H1 (cell line): ENCODE results near the gene CALD1. TPM values are rescaled to one million over a fixed set of nuclear protein-coding genes. Genes with fewer than 3 reads are reported as not detected.

Experiments used
- CTCF ChIA-PET: fragments of 300-600 bp; sonication (Branson Sonifier 250); formaldehyde crosslinking; loops from one replicate; lab custom pipeline; 2021; ENCODE audit not compliant: partially characterized antibody; lab: Charles Lee
- POLR2A ChIA-PET: fragments of 300-600 bp; sonication (Branson Sonifier 250); formaldehyde crosslinking; loops from one replicate; lab custom pipeline; 2021; ENCODE audit warnings: inconsistent platforms; ENCODE audit not compliant: partially characterized antibody; lab: Charles Lee
- DNase-seq, 2 experiments: peaks; one replicate each; pipeline versions ENCODE4 v3.0.0 to v3.0.0-alpha.2; 2010 to 2022; ENCODE audit warnings: low spot score in 2 of 2, low read depth in 1 of 2, mixed read lengths in 1 of 2
- FAIRE-seq: peaks from 2 replicates; lab custom pipeline; 2011; peaks lifted over from hg19 to GRCh38; lab: Jason Lieb, UNC
- H2AFZ ChIP-seq: 2 replicates; pipeline ENCODE4 v1.8.1; 2012; ENCODE audit warnings: low read length, inconsistent platforms
- H2AK5ac ChIP-seq: 2 replicates; pipeline ENCODE4 v1.6.1; 2013; ENCODE audit warnings: low read depth, low read length
- H2BK120ac ChIP-seq: replicated peaks from 2 replicates; pipeline ENCODE3; 2013; ENCODE audit warnings: low read depth, low read length, inconsistent platforms
- H2BK12ac ChIP-seq: 2 replicates; pipeline ENCODE4 v1.6.1; 2013; ENCODE audit warnings: low read depth, low read length
- H2BK15ac ChIP-seq: 2 replicates; pipeline ENCODE4 v1.6.1; 2013; ENCODE audit warnings: low read length
- H2BK20ac ChIP-seq: 2 replicates; pipeline ENCODE4 v1.6.1; 2013; ENCODE audit warnings: low read length
- H2BK5ac ChIP-seq: 2 replicates; pipeline ENCODE4 v1.6.1; 2013; ENCODE audit warnings: low read depth, low read length
- H3K14ac ChIP-seq: 2 replicates; pipeline ENCODE4 v1.6.1; 2013; ENCODE audit warnings: inconsistent platforms; ENCODE audit not compliant: insufficient read length
- H3K18ac ChIP-seq: 2 replicates; pipeline ENCODE4 v1.6.1; 2013; ENCODE audit warnings: low read length; ENCODE audit errors: extremely low read depth
- H3K23ac ChIP-seq: 2 replicates; pipeline ENCODE4 v1.6.1; 2013; ENCODE audit warnings: inconsistent platforms; ENCODE audit not compliant: insufficient read length
- H3K23me2 ChIP-seq: 2 replicates; pipeline ENCODE4 v1.6.1; 2013; ENCODE audit warnings: low read depth, low read length
- H3K27ac ChIP-seq: 2 replicates; pipeline ENCODE4 v1.6.1; 2011; ENCODE audit warnings: low read depth, low read length, inconsistent platforms
- H3K27me3 ChIP-seq, 4 experiments: replicated peaks in 1 of 4; 1 replicate in 1 of 4; 2 replicates in 3 of 4; pipeline versions ENCODE4 v1.6.1 to v1.8.1; 2011 to 2013; ENCODE audit warnings: low read length in 3 of 4, mild to moderate bottlenecking in 3 of 4, inconsistent platforms in 2 of 4, mixed read lengths in 2 of 4, moderate library complexity in 1 of 4; ENCODE audit not compliant: control insufficient read depth in 3 of 4, insufficient read depth in 3 of 4; ENCODE audit errors: extremely low read depth in 1 of 4
- H3K36me3 ChIP-seq, 4 experiments: 2 replicates each; pipeline versions ENCODE4 v1.6.1 to v1.8.1; 2011 to 2013; ENCODE audit warnings: mild to moderate bottlenecking in 4 of 4, low read length in 3 of 4, moderate library complexity in 2 of 4, control low read depth in 1 of 4, inconsistent platforms in 1 of 4; ENCODE audit not compliant: insufficient read depth in 4 of 4, control insufficient read depth in 2 of 4
- H3K4ac ChIP-seq: replicated peaks from 2 replicates; pipeline ENCODE3; 2013; ENCODE audit warnings: low read length, low read depth, mixed read lengths, inconsistent platforms; ENCODE audit not compliant: insufficient read length
- H3K4me1 ChIP-seq, 4 experiments: replicated peaks in 1 of 4; 1 replicate in 1 of 4; 2 replicates in 3 of 4; pipeline versions ENCODE4 v1.6.1 to v1.8.1; 2011 to 2013; ENCODE audit warnings: low read length in 3 of 4, inconsistent platforms in 2 of 4, mixed read lengths in 1 of 4; ENCODE audit not compliant: insufficient read depth in 4 of 4, control insufficient read depth in 3 of 4
- H3K4me2 ChIP-seq, 2 experiments: 2 replicates each; pipeline versions ENCODE4 v1.6.1 to v1.8.1; 2011 to 2013; ENCODE audit warnings: low read depth in 2 of 2, low read length in 2 of 2, control low read depth in 1 of 2, inconsistent platforms in 1 of 2, mild to moderate bottlenecking in 1 of 2; ENCODE audit not compliant: insufficient read depth in 1 of 2
- H3K4me3 ChIP-seq, 4 experiments: fragments of 200-600, 300-600 bp in 1 of 4; sonication (generic), shearing (Covaris generic), sonication (Bioruptor Twin) in 1 of 4; 2 replicates each; pipeline versions ENCODE4 v1.5.1 to v1.8.1; 2011 to 2016; ENCODE audit warnings: low read length in 4 of 4, low read depth in 3 of 4, control low read depth in 2 of 4, inconsistent platforms in 2 of 4, mild to moderate bottlenecking in 2 of 4, mixed read lengths in 1 of 4, moderate library complexity in 1 of 4; ENCODE audit not compliant: insufficient read depth in 2 of 4; ENCODE audit errors: extremely low read depth in 1 of 4
- H3K56ac ChIP-seq: replicated peaks from 2 replicates; pipeline ENCODE3; 2013; ENCODE audit warnings: low read depth, mild to moderate bottlenecking, mixed read lengths, low read length, inconsistent platforms; ENCODE audit not compliant: insufficient read length
- H3K79me1 ChIP-seq: 2 replicates; pipeline ENCODE4 v1.6.1; 2013; ENCODE audit warnings: low read depth, low read length, control low read depth
- H3K79me2 ChIP-seq, 2 experiments: 2 replicates each; pipeline versions ENCODE4 v1.6.1 to v1.8.1; 2012 to 2013; ENCODE audit warnings: low read length in 2 of 2, mild to moderate bottlenecking in 2 of 2, inconsistent platforms in 1 of 2; ENCODE audit not compliant: insufficient read depth in 2 of 2, control insufficient read depth in 1 of 2
- H3K9ac ChIP-seq, 4 experiments: replicated peaks in 1 of 4; 1 replicate in 1 of 4; 2 replicates in 3 of 4; pipeline versions ENCODE4 v1.6.1 to v1.8.1; 2011 to 2013; ENCODE audit warnings: low read depth in 3 of 4, low read length in 3 of 4, control low read depth in 2 of 4, mild to moderate bottlenecking in 2 of 4, moderate library complexity in 2 of 4, inconsistent platforms in 1 of 4; ENCODE audit errors: extremely low read depth in 1 of 4
- H3K9me3 ChIP-seq, 2 experiments: 2 replicates each; pipeline versions ENCODE4 v1.6.1 to v1.8.1; 2012 to 2013; ENCODE audit warnings: mild to moderate bottlenecking in 2 of 2, moderate library complexity in 2 of 2, control low read depth in 1 of 2, inconsistent platforms in 1 of 2, low read depth in 1 of 2, low read length in 1 of 2, mixed read lengths in 1 of 2; ENCODE audit not compliant: insufficient read depth in 2 of 2
- H4K20me1 ChIP-seq, 2 experiments: replicated peaks in 1 of 2; 2 replicates each; pipeline versions ENCODE3 to v1.8.1; 2011 to 2013; ENCODE audit warnings: inconsistent platforms in 2 of 2, low read length in 2 of 2, mild to moderate bottlenecking in 1 of 2; ENCODE audit not compliant: insufficient read depth in 2 of 2, control insufficient read depth in 1 of 2
- H4K5ac ChIP-seq: 2 replicates; pipeline ENCODE4 v1.6.1; 2013; ENCODE audit warnings: low read length, low read depth, mixed read lengths, inconsistent platforms; ENCODE audit not compliant: insufficient read length
- H4K8ac ChIP-seq: 2 replicates; pipeline ENCODE4 v1.8.0; 2013; ENCODE audit warnings: mild to moderate bottlenecking, moderate library complexity, low read length, inconsistent platforms; ENCODE audit not compliant: insufficient read depth; ENCODE audit errors: extremely low read depth
- H4K91ac ChIP-seq: replicated peaks from 2 replicates; pipeline ENCODE3; 2013; ENCODE audit warnings: low read length, mixed read lengths, inconsistent platforms; ENCODE audit not compliant: insufficient read length
- FOSL1 ChIP-seq: IDR thresholded peaks from 2 replicates; pipeline ENCODE4 v1.6.1; 2011; ENCODE audit warnings: mild to moderate bottlenecking, low read depth, low read length, moderate library complexity; ENCODE audit not compliant: insufficient read depth
- WGBS, 2 experiments: shearing (Covaris generic) in 1 of 2; methylation state at CpG; one replicate each; pipeline versions ENCODE4 v1.1.6 to v1.1.7; 2013 to 2015; ENCODE audit warnings: low lambda C conversion rate in 2 of 2, mixed read lengths in 2 of 2, inconsistent platforms in 1 of 2, low coverage in 1 of 2, missing lambda C conversion rate in 1 of 2; ENCODE audit not compliant: insufficient replicate concordance in 2 of 2, insufficient coverage in 1 of 2, insufficient read length in 1 of 2; ENCODE audit errors: extremely low coverage in 1 of 2, missing lambda C conversion rate in 1 of 2; 5-methylcytosine and 5-hydroxymethylcytosine counted together
- polyA plus RNA-seq, 7 experiments: library from polyadenylated mRNA; depleted of rRNA in 3 of 7; stranded (reverse) in 5 of 7; unstranded in 2 of 7; fragments of >200 nt in 5 of 7; fragments of 200-250 nt in 2 of 7; gene quantifications; 1 replicate in 5 of 7; 2 replicates in 1 of 7; 4 replicates in 1 of 7; pipeline versions ENCODE4 v1.2.1 to v1.2.3, GENCODE V29; 2011 to 2013; ENCODE audit warnings: missing spikeins in 2 of 7, mixed read lengths in 2 of 7
- total RNA-seq: library from RNA; stranded (reverse); fragmentation: NEBNext Ultra II Directional; extraction: Animal tissue kit (Norgen Biotek cat#: 25700); gene quantifications from 2 replicates; pipeline ENCODE4 v1.2.1, GENCODE V29; 2021

CALD1 gene
- total and polyA plus RNA-seq, 2 of the 8 experiments (the other 6 are each of a cell fraction or from before 2014, with no cell fraction given), result 34.3 to 177 TPM

GRCh38 chr7:134948246-134948645 lies 168.8 kb downstream of the CALD1 start:
- CTCF ChIA-PET, result interaction anchor here (1.2 to 1.9 kb wide), 2 partner anchors 11 to 196 kb away, joined by 3 to 4 read pairs; no protein-coding TSS in a partner anchor
- H3K27ac ChIP-seq, result no peak overlapping the region
- no peak overlapping the region for H4K91ac ChIP-seq
- peaks cover 5 to 31% (median 16%) of the 10 kb centered on the region in 4 experiments; a peak in 7 of 8 replicates for H3K36me3 ChIP-seq
- no peak overlapping the region for H2AK5ac ChIP-seq
- TF ChIP-seq FOSL1, result no peak
- TF ChIP-seq, all 59 proteins: peak for 0
- H2BK120ac ChIP-seq, result no peak overlapping the region
- H3K56ac ChIP-seq, result no peak overlapping the region
- H3K9me3 ChIP-seq, result no peaks in the 10 kb centered on the region
- H2BK5ac ChIP-seq, result no peak overlapping the region
- H3K27me3 ChIP-seq, result peaks cover 0 to 1% (median 0%) of the 10 kb centered on the region in 4 experiments; a peak in 1 of 7 replicates
- H3K4me2 ChIP-seq, result no peak overlapping the region
- no peaks in the 10 kb centered on the region for H3K79me2 ChIP-seq
- H3K14ac ChIP-seq, result no peak overlapping the region
- WGBS, 2 experiments, result 94% methylated on average over 4 of the region's 4 CpGs; no CpG with 5 or more reads in 1 of the 2 experiments
- no peaks in the 10 kb centered on the region for H3K79me1 ChIP-seq
- H3K23ac ChIP-seq, result no peak overlapping the region
- H2BK12ac ChIP-seq, result no peak overlapping the region
- no peak overlapping the region for H2BK15ac ChIP-seq
- H3K4me1 ChIP-seq, result no peaks in the 10 kb centered on the region
- no peak for DNase-seq
- no peak overlapping the region for H3K4me3 ChIP-seq
- POLR2A ChIA-PET, result no interaction called here
- H3K18ac ChIP-seq, result no peak overlapping the region
- no peak overlapping the region for H2AFZ ChIP-seq
- H2BK20ac ChIP-seq, result no peak overlapping the region
- no peak overlapping the region for H4K8ac ChIP-seq
- no peak overlapping the region for H3K4ac ChIP-seq
- H4K5ac ChIP-seq, result no peak overlapping the region
- H3K9ac ChIP-seq, result no peak overlapping the region
- no peaks in the 10 kb centered on the region for H3K23me2 ChIP-seq
- FAIRE-seq, result no peak
- H4K20me1 ChIP-seq, result no peaks in the 10 kb centered on the region
